K562 (cell line): ENCODE results near the gene GPATCH2. TPM values are rescaled to one million over a fixed set of nuclear protein-coding genes. Genes with fewer than 3 reads are reported as not detected.

Experiments used
- ATAC-seq: fragments of 200-7000 bp; cut with Tn5 transposase; 3 replicates; pipeline ENCODE4 v1.9.1; 2020; ENCODE audit warnings: moderate library complexity
- BruUV-seq: library from RNA; stranded (reverse); fragments of 400-500 nt; replicated peaks from 2 replicates; lab custom pipeline; 2021; lab: Mats Ljungman, UMichigan
- CTCF ChIA-PET: fragments of 300-600 bp; formaldehyde crosslinking; extraction: SDS; loops from one replicate; lab custom pipeline; 2021; ENCODE audit warnings: low intra/inter-chr PET ratio; lab: Yijun Ruan, JAX
- POLR2A ChIA-PET: fragments of 300-600, 350-650 bp; sonication (Branson Sonifier 250); formaldehyde crosslinking; extraction: SDS; loops from one replicate; lab custom pipeline; 2021; ENCODE audit warnings: antibody characterized with exemption, inconsistent platforms; lab: Yijun Ruan, JAX
- DNase-seq, 4 experiments: peaks; one replicate each; pipeline versions ENCODE4 v3.0.0 to v3.0.0-alpha.2; 2011 to 2018; ENCODE audit warnings: low spot score in 3 of 4, mixed read lengths in 3 of 4; ENCODE audit errors: extremely low read depth in 1 of 4
- FAIRE-seq: peaks from 2 replicates; lab custom pipeline; 2011; peaks lifted over from hg19 to GRCh38; lab: Jason Lieb, UNC
- H2AFZ ChIP-seq: 2 replicates; pipeline ENCODE4 v1.6.0; 2011; ENCODE audit warnings: low read depth, low read length, control low read depth, inconsistent platforms
- H3K27ac ChIP-seq: fragments of 200-600 bp; 3 replicates; pipeline ENCODE4 v1.8.0; 2011; ENCODE audit warnings: low read depth, mild to moderate bottlenecking, control low read depth, inconsistent platforms, low read length, moderate library complexity, mixed read lengths; ENCODE audit errors: extremely low read depth
- H3K27me3 ChIP-seq, 2 experiments: fragments of 300-600 bp in 1 of 2; 2 replicates in 1 of 2; 3 replicates in 1 of 2; pipeline versions ENCODE4 v1.6.0 to v1.8.0; 2011; ENCODE audit warnings: inconsistent platforms in 2 of 2, low read length in 2 of 2, mild to moderate bottlenecking in 1 of 2, mixed read lengths in 1 of 2, moderate library complexity in 1 of 2; ENCODE audit not compliant: control insufficient read depth in 2 of 2, insufficient read depth in 2 of 2
- H3K36me3 ChIP-seq: fragments of 300-600 bp; 3 replicates; pipeline ENCODE4 v1.8.0; 2011; ENCODE audit warnings: mild to moderate bottlenecking, low read length, inconsistent platforms; ENCODE audit not compliant: control insufficient read depth, insufficient read depth
- H3K4me1 ChIP-seq, 2 experiments: fragments of 200-600 bp in 1 of 2; replicated peaks in 1 of 2; 2 replicates in 1 of 2; 3 replicates in 1 of 2; pipeline versions ENCODE4 v1.5.1 to v1.8.0; 2011; ENCODE audit warnings: inconsistent platforms in 2 of 2, low read length in 2 of 2, mild to moderate bottlenecking in 1 of 2, mixed read lengths in 1 of 2, moderate library complexity in 1 of 2; ENCODE audit not compliant: control insufficient read depth in 2 of 2, insufficient read depth in 2 of 2
- H3K4me2 ChIP-seq: 2 replicates; pipeline ENCODE4 v1.6.1; 2011; ENCODE audit warnings: low read length, control low read depth, inconsistent platforms, mixed read lengths; ENCODE audit not compliant: insufficient read depth
- H3K4me3 ChIP-seq: fragments of 200-600 bp; sonication (generic), shearing (Covaris generic); 2 replicates; pipeline ENCODE4 v1.5.1; 2016; ENCODE audit warnings: control low read depth, inconsistent platforms
- H3K79me2 ChIP-seq: fragments of 200-600 bp; 3 replicates; pipeline ENCODE4 v1.8.0; 2011; ENCODE audit warnings: low read length, inconsistent platforms; ENCODE audit not compliant: control insufficient read depth, insufficient read depth
- H3K9ac ChIP-seq, 2 experiments: 2 replicates each; pipeline versions ENCODE4 v1.6.0 to v1.6.1; 2011; ENCODE audit warnings: low read depth in 2 of 2, low read length in 2 of 2, control low read depth in 1 of 2, inconsistent platforms in 1 of 2, mild to moderate bottlenecking in 1 of 2, mixed read lengths in 1 of 2; ENCODE audit not compliant: insufficient read depth in 1 of 2
- H3K9me1 ChIP-seq: one replicate; pipeline ENCODE4 v1.6.0; 2011; ENCODE audit warnings: inconsistent platforms, mild to moderate bottlenecking, low read length, moderate library complexity; ENCODE audit not compliant: control insufficient read depth, insufficient read depth
- H3K9me3 ChIP-seq: replicated peaks from 2 replicates; pipeline ENCODE4 v1.5.1; 2011; ENCODE audit warnings: low read depth, low read length, inconsistent platforms; ENCODE audit not compliant: control insufficient read depth, insufficient read depth
- H4K20me1 ChIP-seq: replicated peaks from 2 replicates; pipeline ENCODE4 v1.6.1; 2011; ENCODE audit warnings: low read length, inconsistent platforms, mixed read lengths; ENCODE audit not compliant: control insufficient read depth, insufficient read depth
- ARID3A ChIP-seq: IDR thresholded peaks from 2 replicates; pipeline ENCODE4 v1.6.1; 2012; ENCODE audit warnings: low read depth, low read length, improper control_type of control experiment, borderline replicate concordance
- CEBPG ChIP-seq, 3 experiments: fragments of 200-800 bp in 1 of 3; sonication (Bioruptor generic) in 1 of 3; sonication (generic) in 1 of 3; formaldehyde crosslinking in 1 of 3; IDR thresholded peaks in 2 of 3; conservative IDR thresholded peaks in 1 of 3; 2 replicates each; pipeline versions ENCODE4 v1.6.1 to v1.8.0; 2016 to 2022; ENCODE audit warnings: missing compliant biosample characterization in 2 of 3, missing genetic modification characterization in 2 of 3, mild to moderate bottlenecking in 1 of 3, missing genetic modification reagents in 1 of 3
- LEF1 ChIP-seq: fragments of 450-650 bp; IDR thresholded peaks from 2 replicates; pipeline ENCODE4 v1.6.1; 2016; ENCODE audit warnings: mild to moderate bottlenecking
- POLR2G ChIP-seq: fragments of 200-400 bp; formaldehyde crosslinking; IDR thresholded peaks from 2 replicates; pipeline ENCODE4 v1.6.1; 2017; ENCODE audit warnings: low read depth, mild to moderate bottlenecking, antibody characterized with exemption, low read length, moderate library complexity
- RNF219 ChIP-seq: fragments of 250-450 bp; sonication (Bioruptor Pico); IDR thresholded peaks from 2 replicates; pipeline ENCODE4 v1.5.0; 2022; ENCODE audit warnings: mild to moderate bottlenecking
- SIX5 ChIP-seq, 2 experiments: IDR thresholded peaks; 2 replicates each; pipeline ENCODE4 v1.6.1; 2011; ENCODE audit warnings: low read length in 2 of 2, borderline replicate concordance in 1 of 2, low read depth in 1 of 2, mild to moderate bottlenecking in 1 of 2, moderate library complexity in 1 of 2; ENCODE audit not compliant: insufficient read depth in 1 of 2
- SMARCA4 ChIP-seq: fragments of 450-650 bp; IDR thresholded peaks from 2 replicates; pipeline ENCODE4 v1.6.1; 2016
- TEAD1 ChIP-seq, 2 experiments: fragments of 450-650 bp in 1 of 2; sonication (generic) in 1 of 2; formaldehyde crosslinking; IDR thresholded peaks; 2 replicates each; pipeline versions ENCODE4 v1.4.0 to v1.8.0; 2020 to 2022; ENCODE audit warnings: mild to moderate bottlenecking in 2 of 2, missing genetic modification reagents in 1 of 2
- ZBTB17 ChIP-seq: fragments of 450-650 bp; formaldehyde crosslinking; IDR thresholded peaks from 2 replicates; pipeline ENCODE4 v1.4.0; 2020; ENCODE audit warnings: mild to moderate bottlenecking
- ZNF140 ChIP-seq: fragments of 250-450 bp; sonication (Bioruptor Pico); IDR thresholded peaks from 2 replicates; pipeline ENCODE4 v1.8.0; 2021; ENCODE audit warnings: moderate library complexity, mild to moderate bottlenecking, inconsistent platforms
- ZNF408 ChIP-seq: fragments of 250-450 bp; sonication (Bioruptor Pico); IDR thresholded peaks from 2 replicates; pipeline ENCODE4 v1.4.0; 2020; ENCODE audit warnings: low read depth, mild to moderate bottlenecking, moderate library complexity
- ZNF444 ChIP-seq: fragments of 250-450 bp; sonication (Bioruptor Pico); IDR thresholded peaks from 2 replicates; pipeline ENCODE4 v1.4.0; 2020; ENCODE audit warnings: mild to moderate bottlenecking, moderate library complexity
- WGBS: fragments of 100-300 bp; shearing (Covaris generic); methylation state at CpG from one replicate; pipeline ENCODE4 v1.1.6; 2016; ENCODE audit warnings: low coverage, mixed read lengths; ENCODE audit not compliant: insufficient coverage; ENCODE audit errors: missing lambda C conversion rate; 5-methylcytosine and 5-hydroxymethylcytosine counted together
- in situ Hi-C: fragments of 300-500 bp; cut with MboI; formaldehyde crosslinking; loops from 4 replicates; pipeline ENCODE4 v1.15.0; 2018; ENCODE audit warnings: inconsistent platforms, mixed read lengths
- intact Hi-C: fragments of 100-400 bp; cut with micrococcal nuclease; formaldehyde crosslinking; loops from 2 replicates; pipeline ENCODE4 v1.14.2; 2022
- polyA plus RNA-seq, 8 experiments: library from polyadenylated mRNA; depleted of rRNA in 4 of 8; stranded (reverse) in 5 of 8; unstranded in 3 of 8; fragments of >200 nt; fragmentation: Nextera tagmentation in 2 of 8; fragmentation: Illumina TruSeq in 1 of 8; extraction: Ambion mirVana in 2 of 8; extraction: Trizol in 1 of 8; gene quantifications; 2 replicates each; pipeline versions ENCODE4 v1.2.1 to v1.2.3, GENCODE V29; 2011 to 2014; ENCODE audit warnings: inconsistent platforms in 1 of 8, missing spikeins in 1 of 8
- total RNA-seq, 7 experiments: library from RNA; depleted of rRNA in 6 of 7; stranded (reverse); fragments of >200 nt in 6 of 7; fragmentation: Illumina TruSeq in 2 of 7; extraction: Trizol in 2 of 7; gene quantifications; 2 replicates each; pipeline versions ENCODE4 v1.2.1 to v1.2.3, GENCODE V29; 2011 to 2021; ENCODE audit warnings: low replicate concordance in 1 of 7
- TF ChIP-seq, protein P1 (sequence below): fragments of 250-450 bp; sonication (Bioruptor Pico); IDR thresholded peaks from 2 replicates; pipeline ENCODE4 v1.9.0; 2021; ENCODE audit warnings: mild to moderate bottlenecking, inconsistent platforms

The GPATCH2 gene
- total and polyA plus RNA-seq, 9 of the 15 experiments (the other 6 are each of a cell fraction or from before 2014, with no cell fraction given): 0.38 to 2.0 (median 0.55) TPM

- POLR2A ChIA-PET: no interaction called here
- H3K9ac ChIP-seq: no peak overlapping the region
- H3K79me2 ChIP-seq: no peaks in the 10 kb centered on the region
- H3K27me3 ChIP-seq: no peaks in the 10 kb centered on the region
- no peak for TF ChIP-seq TEAD1 (CRISPR knock-in tag; IDR thresholded peaks at IDR 0.05)
- no peak for TF ChIP-seq RNF219 (CRISPR knock-in tag)
- no peak for TF ChIP-seq ZNF140 (CRISPR knock-in tag)
- no peak for TF ChIP-seq LEF1
- TF ChIP-seq ZBTB17 (CRISPR knock-in tag): no peak
- TF ChIP-seq, protein P1, sequence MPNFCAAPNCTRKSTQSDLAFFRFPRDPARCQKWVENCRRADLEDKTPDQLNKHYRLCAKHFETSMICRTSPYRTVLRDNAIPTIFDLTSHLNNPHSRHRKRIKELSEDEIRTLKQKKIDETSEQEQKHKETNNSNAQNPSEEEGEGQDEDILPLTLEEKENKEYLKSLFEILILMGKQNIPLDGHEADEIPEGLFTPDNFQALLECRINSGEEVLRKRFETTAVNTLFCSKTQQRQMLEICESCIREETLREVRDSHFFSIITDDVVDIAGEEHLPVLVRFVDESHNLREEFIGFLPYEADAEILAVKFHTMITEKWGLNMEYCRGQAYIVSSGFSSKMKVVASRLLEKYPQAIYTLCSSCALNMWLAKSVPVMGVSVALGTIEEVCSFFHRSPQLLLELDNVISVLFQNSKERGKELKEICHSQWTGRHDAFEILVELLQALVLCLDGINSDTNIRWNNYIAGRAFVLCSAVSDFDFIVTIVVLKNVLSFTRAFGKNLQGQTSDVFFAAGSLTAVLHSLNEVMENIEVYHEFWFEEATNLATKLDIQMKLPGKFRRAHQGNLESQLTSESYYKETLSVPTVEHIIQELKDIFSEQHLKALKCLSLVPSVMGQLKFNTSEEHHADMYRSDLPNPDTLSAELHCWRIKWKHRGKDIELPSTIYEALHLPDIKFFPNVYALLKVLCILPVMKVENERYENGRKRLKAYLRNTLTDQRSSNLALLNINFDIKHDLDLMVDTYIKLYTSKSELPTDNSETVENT (CRISPR knock-in tag): no peak
- TF ChIP-seq ZNF408 (CRISPR knock-in tag): no peak
- no peak for TF ChIP-seq ZNF444 (CRISPR knock-in tag)
- TF ChIP-seq CEBPG (CRISPR knock-in tag; IDR thresholded peaks at IDR 0.05): no peak
- no peak for TF ChIP-seq CEBPG (tag; conservative IDR thresholded peaks at IDR 0.05 in 1 of 2, IDR thresholded peaks at IDR 0.05 in 1 of 2)
- TF ChIP-seq SIX5 (IDR thresholded peaks at IDR 0.05; ENCODE audit: borderline replicate concordance in 1 of 2, insufficient read depth in 1 of 2, low read depth in 1 of 2, low read length in 2 of 2): no peak
- TF ChIP-seq ARID3A: no peak
- TF ChIP-seq SMARCA4: no peak
- no peak for TF ChIP-seq POLR2G
- FAIRE-seq (no peak), DNase-seq (no peak), ATAC-seq (no peak)
- H3K9me3 ChIP-seq: 0 out of 2 replicates have a peak, but pooled peaks cover 2% of the 10 kb centered on the region
- H3K27ac ChIP-seq: no peak overlapping the region
- no peak overlapping the region for H3K4me2 ChIP-seq
- WGBS: 5% methylated on average over 1 of the region's 1 CpG
- in situ Hi-C loops (no loop called here), intact Hi-C loops (no loop called here)
- H4K20me1 ChIP-seq: no peaks in the 10 kb centered on the region
- CTCF ChIA-PET: no interaction called here
- no peak overlapping the region for H2AFZ ChIP-seq
- H3K4me1 ChIP-seq: no peaks in the 10 kb centered on the region
- no TSS peak for BruUV-seq
- H3K9me1 ChIP-seq: no peaks in the 10 kb centered on the region
- no peak overlapping the region for H3K4me3 ChIP-seq
- no peaks in the 10 kb centered on the region for H3K36me3 ChIP-seq
Measured at GRCh38 chr1:217493290-217493689, 137.6 kb downstream of the GPATCH2 start.
